Muscle layer of duodenum (tissue), 2 donors: Measurements from ENCODE around the gene WDR27.

ENCODE experiments used
- H3K27ac ChIP-seq: one replicate; pipeline ENCODE4 v1.7.0; 2013; ENCODE audit warnings: mild to moderate bottlenecking, low read length
- H3K27me3 ChIP-seq: one replicate; pipeline ENCODE4 v1.7.0; 2013; ENCODE audit warnings: low read depth, mild to moderate bottlenecking, control low read depth, low read length
- H3K36me3 ChIP-seq, 2 donors: one replicate each; pipeline ENCODE4 v1.7.0; 2013; ENCODE audit warnings: low read length in 2 of 2, control low read depth in 1 of 2, mild to moderate bottlenecking in 1 of 2; ENCODE audit not compliant: insufficient read depth in 2 of 2, control insufficient read depth in 1 of 2
- H3K4me1 ChIP-seq, 2 donors: one replicate each; pipeline ENCODE4 v1.7.0; 2013; ENCODE audit warnings: low read length in 2 of 2, mild to moderate bottlenecking in 2 of 2, control low read depth in 1 of 2, moderate library complexity in 1 of 2; ENCODE audit not compliant: insufficient read depth in 2 of 2, control insufficient read depth in 1 of 2
- H3K4me3 ChIP-seq, 2 donors: one replicate each; pipeline ENCODE4 v1.7.0; 2013; ENCODE audit warnings: low read length in 2 of 2, low read depth in 1 of 2, mild to moderate bottlenecking in 1 of 2
- H3K9me3 ChIP-seq, 2 donors: one replicate each; pipeline ENCODE4 v1.7.0; 2013; ENCODE audit warnings: low read length in 2 of 2, control low read depth in 1 of 2, mild to moderate bottlenecking in 1 of 2; ENCODE audit not compliant: control insufficient read depth in 1 of 2
- donor health status: healthy.

The WDR27 gene

GRCh38 chr6:169677096-169677495 is 24.7 kb downstream of the WDR27 start:
- H3K4me1 ChIP-seq: no peaks in the 10 kb centered on the region
- no peak overlapping the region for H3K4me3 ChIP-seq
- H3K36me3 ChIP-seq: peaks cover 0 to 19% of the 10 kb centered on the region in 2 donors
- H3K9me3 ChIP-seq: no peaks in the 10 kb centered on the region
- no peak overlapping the region for H3K27ac ChIP-seq
- H3K27me3 ChIP-seq: no peaks in the 10 kb centered on the region

- no peak overlapping the region for H3K4me3 ChIP-seq
- H3K36me3 ChIP-seq: peaks cover 7 to 22% of the 10 kb centered on the region in 2 donors
- no peaks in the 10 kb centered on the region for H3K9me3 ChIP-seq
- no peaks in the 10 kb centered on the region for H3K4me1 ChIP-seq
- no peak overlapping the region for H3K27ac ChIP-seq
- H3K27me3 ChIP-seq: no peaks in the 10 kb centered on the region
Observed at GRCh38 chr6:169675011-169675410, 26.8 kb downstream of the WDR27 start.

- H3K4me3 ChIP-seq: no peak overlapping the region
- no peaks in the 10 kb centered on the region for H3K27me3 ChIP-seq
- H3K36me3 ChIP-seq: peaks cover 17 to 42% of the 10 kb centered on the region in 2 donors
- H3K27ac ChIP-seq: no peak overlapping the region
- no peaks in the 10 kb centered on the region for H3K9me3 ChIP-seq
- H3K4me1 ChIP-seq: no peaks in the 10 kb centered on the region
Observed at GRCh38 chr6:169671563-169671962, 30.3 kb downstream of the WDR27 start.

- Histone ChIP-seq H3K36me3 (peaks cover 21 to 47% of the 10 kb centered on the region in 2 donors), H3K27me3 (no peaks in the 10 kb centered on the region), H3K27ac (no peak overlapping the region)
Observed at GRCh38 chr6:169669889-169670288, 31.9 kb downstream of the WDR27 start.

GRCh38 chr6:169669147-169669546 is 32.7 kb downstream of the WDR27 start:
- Histone ChIP-seq H3K4me3 (no peak overlapping the region), H3K36me3 (peaks cover 21 to 52% of the 10 kb centered on the region in 2 donors), H3K27me3 (no peaks in the 10 kb centered on the region), H3K4me1 (no peaks in the 10 kb centered on the region), H3K9me3 (no peaks in the 10 kb centered on the region), H3K27ac (no peak overlapping the region)

More at GRCh38 chr6:169669889-169670288, 31.9 kb downstream of the WDR27 start:
- no peaks in the 10 kb centered on the region for H3K4me1 ChIP-seq
- H3K9me3 ChIP-seq: no peaks in the 10 kb centered on the region
- no peak overlapping the region for H3K4me3 ChIP-seq

GRCh38 chr6:169668203-169668847 is 33.5 kb downstream of the WDR27 start:
- Histone ChIP-seq H3K4me1 (no peaks in the 10 kb centered on the region), H3K27ac (no peak overlapping the region), H3K9me3 (no peaks in the 10 kb centered on the region), H3K36me3 (peaks cover 26 to 60% of the 10 kb centered on the region in 2 donors), H3K4me3 (no peak overlapping the region), H3K27me3 (no peaks in the 10 kb centered on the region)

- H3K9me3 ChIP-seq: no peaks in the 10 kb centered on the region
- H3K4me1 ChIP-seq: no peaks in the 10 kb centered on the region
- peaks cover 28 to 62% of the 10 kb centered on the region in 2 donors for H3K36me3 ChIP-seq
- H3K27ac ChIP-seq: no peak overlapping the region
- no peak overlapping the region for H3K4me3 ChIP-seq
- H3K27me3 ChIP-seq: no peaks in the 10 kb centered on the region
Observed at GRCh38 chr6:169667716-169668115, 34.1 kb downstream of the WDR27 start.

GRCh38 chr6:169666441-169666840 is 35.4 kb downstream of the WDR27 start:
- no peaks in the 10 kb centered on the region for H3K9me3 ChIP-seq
- H3K36me3 ChIP-seq: peaks cover 29 to 56% of the 10 kb centered on the region in 2 donors
- H3K4me1 ChIP-seq: no peaks in the 10 kb centered on the region
- H3K4me3 ChIP-seq: no peak overlapping the region
- no peaks in the 10 kb centered on the region for H3K27me3 ChIP-seq
- H3K27ac ChIP-seq: no peak overlapping the region

- Histone ChIP-seq H3K9me3 (no peaks in the 10 kb centered on the region), H3K27me3 (no peaks in the 10 kb centered on the region), H3K4me1 (no peaks in the 10 kb centered on the region), H3K36me3 (peaks cover 24 to 58% of the 10 kb centered on the region in 2 donors), H3K27ac (no peak overlapping the region), H3K4me3 (no peak overlapping the region)
Observed at GRCh38 chr6:169665289-169665688, 36.5 kb downstream of the WDR27 start.

GRCh38 chr6:169664227-169664626 is 37.6 kb downstream of the WDR27 start:
- H3K9me3 ChIP-seq: no peaks in the 10 kb centered on the region
- H3K4me3 ChIP-seq: no peak overlapping the region
- no peaks in the 10 kb centered on the region for H3K27me3 ChIP-seq
- H3K36me3 ChIP-seq: peaks cover 22 to 62% of the 10 kb centered on the region in 2 donors
- no peak overlapping the region for H3K27ac ChIP-seq
- no peaks in the 10 kb centered on the region for H3K4me1 ChIP-seq

GRCh38 chr6:169663468-169663867 is 38.4 kb downstream of the WDR27 start:
- Histone ChIP-seq H3K4me1 (no peaks in the 10 kb centered on the region), H3K4me3 (no peak overlapping the region), H3K27ac (no peak overlapping the region), H3K27me3 (no peaks in the 10 kb centered on the region), H3K36me3 (peaks cover 25 to 61% of the 10 kb centered on the region in 2 donors), H3K9me3 (no peaks in the 10 kb centered on the region)

GRCh38 chr6:169661391-169661756 is 40.5 kb downstream of the WDR27 start:
- Histone ChIP-seq H3K36me3 (peaks cover 16 to 56% of the 10 kb centered on the region in 2 donors), H3K27me3 (no peaks in the 10 kb centered on the region)

More at GRCh38 chr6:169661391-169661756, 40.5 kb downstream of the WDR27 start:
- no peak overlapping the region for H3K4me3 ChIP-seq
- H3K9me3 ChIP-seq: no peaks in the 10 kb centered on the region
- H3K4me1 ChIP-seq: no peaks in the 10 kb centered on the region
- H3K27ac ChIP-seq: no peak overlapping the region
